HL-60 (cell line): ENCODE data around the gene URB2.

ENCODE experiments used
- CTCF ChIP-seq: IDR thresholded peaks from one replicate; pipeline ENCODE4 v1.5.1; 2011; ENCODE audit warnings: low read length, control low read depth, inconsistent platforms; ENCODE audit not compliant: insufficient read depth
- GABPA ChIP-seq: IDR thresholded peaks from 2 replicates; pipeline ENCODE4 v1.6.1; 2012; ENCODE audit warnings: low read depth
- POLR2AphosphoS5 ChIP-seq: IDR thresholded peaks from 2 replicates; pipeline ENCODE4 v1.6.1; 2012; ENCODE audit warnings: low read depth
- REST ChIP-seq: IDR thresholded peaks from 2 replicates; pipeline ENCODE4 v1.6.1; 2012; ENCODE audit warnings: low read depth; ENCODE audit not compliant: insufficient replicate concordance
- SPI1 ChIP-seq: IDR thresholded peaks from 2 replicates; pipeline ENCODE4 v1.6.1; 2012; ENCODE audit warnings: low read depth, mild to moderate bottlenecking, borderline replicate concordance

GRCh38 chr1:229643996-229644745, 18.1 kb downstream of the URB2 start:
- TF ChIP-seq CTCF (no peak), POLR2AphosphoS5 (no peak), GABPA (no peak), REST (no peak), SPI1 (no peak)
